Measurements from ENCODE around the gene COL27A1.
"Not testable (repeated sequence)": the region's sequence is repeated elsewhere in the genome, so short reads cannot be mapped to it uniquely, and the experiment has no call there.

The COL27A1 gene

GRCh38 chr9:114304416-114305188, 149.3 kb downstream of the COL27A1 start:
- no peak for DNase-seq (ENCODE audit: low read depth in 2 of 2)

GRCh38 chr9:114307899-114308267, 152.5 kb downstream of the COL27A1 start:
- no peak for DNase-seq (ENCODE audit: low read depth in 2 of 2)

DNA sequence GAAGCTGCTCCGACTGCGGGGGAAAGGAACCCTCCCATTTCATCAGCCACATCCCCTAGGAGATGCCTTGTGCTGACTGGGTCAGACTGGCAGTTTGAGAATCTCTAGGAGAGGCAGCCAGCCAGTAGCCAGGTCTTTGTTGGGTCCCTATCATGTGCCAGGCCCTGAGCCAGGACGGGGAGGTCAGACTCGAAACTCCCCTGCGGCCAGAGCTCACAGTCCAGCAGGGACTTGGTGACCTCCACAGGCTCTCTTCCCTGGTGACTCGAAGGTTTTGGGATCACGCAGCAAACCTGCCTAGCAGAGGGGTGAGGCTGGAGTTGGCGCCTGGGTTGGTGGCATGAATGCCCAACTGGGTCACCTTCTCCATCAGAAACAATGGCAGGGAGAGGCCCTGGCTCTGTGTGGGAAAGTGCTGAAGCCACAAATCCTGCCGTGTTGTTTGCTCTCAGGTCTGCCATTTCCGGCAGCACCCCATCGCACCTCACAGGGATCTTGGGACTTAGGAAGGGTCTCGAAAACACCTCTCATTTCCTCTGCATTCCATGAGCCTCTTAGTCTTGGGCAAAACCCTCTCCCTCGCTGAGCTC, 153.1 kb downstream of the COL27A1 start:
- no peak for DNase-seq (ENCODE audit: low read depth in 2 of 2)

- no peak for DNase-seq (ENCODE audit: low read depth in 2 of 2)
Observed at GRCh38 chr9:114309096-114309495, 153.8 kb downstream of the COL27A1 start.

- no peak for DNase-seq (ENCODE audit: low read depth in 2 of 2)
Observed at GRCh38 chr9:114310471-114311450, 155.4 kb downstream of the COL27A1 start.

- no peak for DNase-seq (ENCODE audit: low read depth in 2 of 2)
Observed at GRCh38 chr9:114311571-114312512, 156.5 kb downstream of the COL27A1 start.

DNA sequence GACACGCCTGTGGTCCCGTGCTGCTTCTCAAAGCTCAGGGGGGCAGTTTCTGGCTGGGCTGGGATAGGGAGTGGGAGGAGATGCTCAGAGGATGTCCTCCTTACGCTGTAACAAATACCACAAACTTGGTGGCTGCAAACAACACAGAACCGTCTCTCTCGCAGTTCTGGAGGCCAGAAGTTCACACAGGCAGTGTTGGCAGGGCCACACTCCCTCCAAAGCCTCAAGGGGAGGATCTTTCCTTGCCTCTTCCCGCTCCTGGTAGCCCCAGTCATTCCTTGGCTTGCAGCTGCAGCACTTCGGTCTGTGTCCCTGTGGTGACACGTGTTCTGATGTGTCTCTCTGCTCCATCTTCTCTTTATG, 157.2 kb downstream of the COL27A1 start:
- DNase-seq (ENCODE audit: low read depth in 2 of 2), result no peak

DNA sequence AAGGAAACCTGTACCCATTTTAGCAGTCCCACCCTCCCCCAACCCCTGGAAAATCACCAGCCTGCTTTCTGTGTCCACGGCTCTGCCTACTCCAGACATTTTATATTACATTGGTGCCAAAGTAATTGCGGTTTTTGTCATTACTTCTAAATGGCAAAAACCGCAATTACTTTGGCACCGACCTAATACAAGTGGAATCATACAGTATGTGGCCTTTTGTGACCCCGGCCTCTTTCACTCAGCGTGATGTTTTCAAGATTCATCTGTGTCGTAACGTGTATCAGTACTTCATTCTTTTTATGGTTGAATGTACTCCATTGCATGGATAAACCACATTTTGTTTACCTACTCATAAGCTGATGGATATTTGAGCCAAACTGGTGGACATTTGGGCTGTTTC, 157.8 kb downstream of the COL27A1 start:
- DNase-seq (ENCODE audit: low read depth in 2 of 2), result no peak

DNA sequence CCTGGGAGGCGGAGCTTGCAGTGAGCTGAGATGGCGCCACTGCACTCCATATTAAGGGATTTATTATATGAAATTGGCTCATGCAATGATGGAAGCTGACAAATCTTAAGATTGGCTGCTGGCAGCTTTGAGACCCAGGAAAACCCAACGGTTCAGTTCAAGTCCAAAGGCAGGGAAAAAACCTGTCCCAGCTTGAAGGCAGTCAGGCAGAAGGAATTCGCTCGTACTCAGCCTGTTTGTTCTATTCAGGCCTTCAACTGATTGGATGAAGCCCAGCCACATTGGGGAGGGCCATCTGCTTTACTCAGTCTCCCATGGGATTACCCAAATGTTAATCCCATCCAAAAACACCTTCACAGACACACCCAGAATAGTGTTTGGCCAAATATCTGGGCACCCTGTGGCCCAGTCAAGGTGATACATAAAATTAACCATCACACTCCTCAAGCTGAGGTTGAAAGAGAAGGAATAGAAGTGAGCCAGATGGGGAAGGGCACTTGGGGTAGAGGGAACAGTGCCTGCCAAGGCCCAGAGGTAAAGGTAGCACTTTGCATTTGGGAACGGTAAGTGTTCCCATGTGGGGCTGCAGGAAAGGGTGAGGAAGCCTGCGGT, 159.0 kb downstream of the COL27A1 start:
- DNase-seq (ENCODE audit: low read depth in 2 of 2), result no peak

- no peak for DNase-seq (ENCODE audit: low read depth in 2 of 2)
Observed at GRCh38 chr9:114314881-114315722, 159.8 kb downstream of the COL27A1 start.

GRCh38 chr9:114315723-114316363, 160.5 kb downstream of the COL27A1 start:
- DNase-seq (ENCODE audit: low read depth in 2 of 2), result no peak

- no peak for DNase-seq (ENCODE audit: low read depth in 2 of 2)
Observed at GRCh38 chr9:114316605-114317230, 161.4 kb downstream of the COL27A1 start.

GRCh38 chr9:114317665-114318357, 162.5 kb downstream of the COL27A1 start:
- no peak for DNase-seq (ENCODE audit: low read depth in 2 of 2)

DNA sequence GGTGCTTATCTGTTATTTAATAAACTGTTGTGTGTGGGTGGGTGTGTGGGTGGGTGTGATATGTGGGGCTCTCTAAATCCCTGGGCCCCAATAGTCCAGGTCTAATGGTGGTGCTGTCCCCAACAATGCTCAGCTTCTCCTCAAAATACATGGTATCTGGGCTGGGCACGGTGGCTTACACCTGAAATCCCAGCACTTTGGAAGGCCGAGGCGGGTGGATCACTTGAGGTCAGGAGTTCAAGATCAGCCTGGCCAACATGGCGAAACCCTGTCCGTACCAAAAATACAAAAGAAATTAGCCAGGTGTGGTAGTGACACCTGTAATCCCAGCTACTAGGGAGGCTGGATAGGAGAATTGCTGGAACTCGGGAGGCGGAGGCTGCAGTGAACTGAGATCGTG, 163.1 kb downstream of the COL27A1 start:
- no peak for DNase-seq (ENCODE audit: low read depth in 2 of 2)

DNA sequence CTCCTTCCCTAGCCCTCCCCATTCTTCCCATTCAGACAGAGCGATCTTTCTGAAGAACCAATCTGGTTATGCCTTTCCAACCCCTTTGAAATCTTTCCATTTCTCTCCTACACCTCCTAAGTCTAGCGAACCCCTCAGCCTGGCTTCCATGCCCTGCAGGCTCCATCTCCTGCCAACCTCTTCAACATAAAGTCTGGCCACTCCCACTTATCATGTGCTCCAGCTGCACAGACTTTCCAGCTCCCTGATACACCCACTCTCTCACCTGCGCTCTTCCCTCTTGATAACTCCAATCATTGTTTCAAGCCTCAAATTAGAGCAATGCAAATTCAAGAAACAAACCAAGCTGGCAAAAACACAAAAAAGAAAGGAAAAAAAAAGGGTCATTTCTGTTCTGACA, 163.8 kb downstream of the COL27A1 start:
- DNase-seq (ENCODE audit: low read depth in 2 of 2), result no peak

DNA sequence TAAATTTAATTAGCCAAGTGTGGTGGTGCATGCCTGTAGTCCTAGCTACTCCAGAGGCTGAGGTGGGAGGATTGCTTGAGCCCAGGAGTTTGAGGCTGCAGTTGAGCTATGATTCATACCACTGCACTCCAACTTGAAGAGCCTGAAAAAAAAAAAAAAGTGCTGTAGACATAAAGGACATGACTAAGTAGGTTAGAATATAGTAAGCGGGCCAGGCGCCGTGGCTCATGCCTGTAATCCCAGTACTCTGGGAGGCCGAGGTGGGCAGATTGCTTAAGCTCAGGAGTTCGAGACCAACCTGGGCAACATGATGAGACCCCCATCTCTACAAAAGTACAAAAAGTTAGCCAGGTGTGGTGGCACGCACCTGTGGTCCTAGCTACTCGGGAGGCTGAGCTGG, 165.4 kb downstream of the COL27A1 start:
- not testable (repeated sequence) for DNase-seq (ENCODE audit: low read depth in 2 of 2)

DNA sequence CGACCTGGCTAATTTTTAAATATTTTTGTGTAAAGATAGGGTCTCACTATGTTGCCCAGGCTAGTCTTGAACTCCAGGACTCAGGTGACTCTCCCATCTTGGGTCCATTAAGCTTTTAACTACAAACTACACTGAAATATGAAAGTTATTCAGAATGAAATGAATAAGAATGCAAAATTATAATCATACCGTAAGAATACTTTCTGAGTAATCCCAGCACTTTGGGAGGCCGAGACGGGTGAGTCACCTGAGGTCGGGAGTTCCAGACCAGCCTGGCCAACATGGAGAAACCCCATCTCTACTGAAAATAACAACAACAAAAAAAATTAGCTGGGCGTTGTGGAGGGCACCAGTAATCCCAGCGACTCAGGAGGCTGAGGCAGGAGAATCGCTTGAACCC, 166.4 kb downstream of the COL27A1 start:
- peak in 1 of 2 donors; percentile 37 for DNase-seq (ENCODE audit: low read depth in 2 of 2)

DNA sequence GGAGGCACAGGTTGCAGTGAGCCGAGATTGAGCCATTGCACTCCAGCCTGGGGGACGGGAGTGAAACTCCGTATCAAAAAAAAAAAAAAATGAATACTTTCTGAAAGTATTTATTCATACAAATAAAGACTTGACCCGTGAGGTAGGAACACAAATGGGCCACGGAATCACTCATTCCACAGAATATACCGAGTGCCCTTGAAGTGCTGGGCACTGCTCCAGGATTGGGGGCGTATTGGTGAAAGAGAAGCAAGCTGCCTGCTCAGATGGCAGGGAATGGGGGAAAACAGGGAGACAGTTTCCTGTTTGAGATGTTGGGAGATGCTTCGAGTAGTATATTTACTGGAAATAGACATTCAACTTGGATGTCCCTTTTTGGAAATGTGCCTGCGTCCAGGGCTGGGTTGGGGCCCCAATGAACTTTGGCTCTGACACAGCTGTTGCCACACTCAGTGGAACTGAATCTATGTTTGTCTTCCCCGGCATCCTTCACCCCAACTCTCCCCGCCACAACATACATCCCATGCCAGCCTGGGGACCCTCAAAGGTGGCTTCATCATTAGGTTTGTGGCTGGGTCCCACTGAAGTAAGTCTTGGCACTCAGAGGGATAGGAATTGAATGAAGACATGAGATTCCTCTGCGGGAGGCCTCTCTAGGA, 167.0 kb downstream of the COL27A1 start:
- DNase-seq (ENCODE audit: low read depth in 2 of 2), result not testable (repeated sequence)
